ENCODE data around the gene SCGB2B2.
"Not testable (repeated sequence)": the region's sequence is repeated elsewhere in the genome, so short reads cannot be mapped to it uniquely, and the experiment has no call there.

Gene SCGB2B2, protein sequence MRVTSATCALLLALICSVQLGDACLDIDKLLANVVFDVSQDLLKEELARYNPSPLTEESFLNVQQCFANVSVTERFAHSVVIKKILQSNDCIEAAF

DNA sequence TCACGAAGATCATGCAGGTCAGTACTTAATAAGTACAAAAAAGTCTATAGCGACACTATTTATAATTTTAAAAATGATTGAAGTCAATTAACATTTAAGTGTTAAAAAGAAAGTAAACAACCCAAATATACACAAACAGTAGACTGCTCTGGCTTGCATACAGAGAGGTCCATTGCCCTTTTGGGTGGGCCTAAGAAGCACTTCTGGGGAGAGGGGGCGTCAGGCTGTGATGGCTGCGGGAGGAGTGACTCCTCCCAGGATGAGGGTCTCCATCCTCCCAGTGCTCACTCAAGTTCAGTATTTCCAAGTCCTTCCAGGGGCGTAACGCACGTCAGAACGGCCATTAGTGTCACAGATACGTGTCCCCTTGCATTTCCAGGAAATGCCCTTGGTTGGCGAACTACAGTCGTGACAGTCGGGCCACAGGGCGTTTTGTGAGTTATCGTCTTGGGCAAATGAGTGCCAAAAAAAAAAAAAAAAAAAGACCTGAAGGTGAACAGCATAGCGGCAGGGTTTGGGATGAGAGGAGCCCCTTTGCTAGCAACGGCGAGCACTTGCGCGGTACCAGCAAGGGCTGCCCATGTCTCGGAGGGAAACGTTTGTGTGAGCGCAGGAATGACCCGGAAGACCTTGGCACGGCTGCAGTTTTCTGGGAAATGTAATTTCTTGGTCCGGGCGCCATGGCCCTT is at the start of gene SCGB2B2:
Gene SCGB2B2 (minus strand): TSS at position 463 of the 689 bp plus-strand sequence. CDS start 82,596 bp downstream, outside the sequence.
- DNase-seq = peak; percentile 97

DNA sequence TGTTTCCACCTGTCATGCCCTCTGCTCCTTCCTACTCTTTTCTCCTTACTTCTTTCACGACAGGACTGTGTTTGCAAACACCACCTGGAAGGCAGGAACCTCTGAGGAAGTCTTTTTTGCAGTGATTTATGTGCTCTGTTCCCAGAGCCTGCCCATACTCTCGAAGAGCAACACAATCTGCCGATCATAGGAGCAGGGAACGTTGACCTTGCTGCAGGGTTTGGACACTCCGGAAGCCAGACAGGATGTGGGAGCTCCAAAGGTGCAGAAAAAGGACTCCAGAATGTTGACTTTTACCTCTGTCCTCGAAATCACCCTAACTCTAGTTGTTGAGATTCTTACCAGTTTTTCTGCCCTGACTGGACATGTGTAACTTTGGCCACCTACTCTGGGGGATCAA is 48.4 kb upstream of the SCGB2B2 start:
- no peak for DNase-seq

DNA sequence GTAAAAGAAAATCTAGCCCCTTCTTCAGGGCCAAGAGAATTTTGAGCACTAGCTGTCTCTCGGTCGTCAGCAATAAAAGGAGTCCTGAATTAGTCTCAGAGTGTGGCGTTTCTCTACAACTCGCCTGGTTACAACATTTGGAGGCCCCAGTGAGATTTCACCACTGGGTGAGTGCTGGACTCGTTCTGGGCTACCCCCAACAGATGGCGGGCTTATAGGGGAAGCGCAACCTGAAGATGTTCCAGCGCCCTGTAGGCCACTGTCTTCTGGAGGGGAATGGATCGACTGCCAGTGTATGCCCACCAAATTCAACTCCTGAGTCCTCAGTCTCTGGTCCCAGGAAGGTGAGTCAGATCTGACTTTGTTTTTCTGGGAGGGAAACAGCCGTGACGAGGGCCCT is 45.4 kb upstream of the SCGB2B2 start:
- no peak for DNase-seq

DNA sequence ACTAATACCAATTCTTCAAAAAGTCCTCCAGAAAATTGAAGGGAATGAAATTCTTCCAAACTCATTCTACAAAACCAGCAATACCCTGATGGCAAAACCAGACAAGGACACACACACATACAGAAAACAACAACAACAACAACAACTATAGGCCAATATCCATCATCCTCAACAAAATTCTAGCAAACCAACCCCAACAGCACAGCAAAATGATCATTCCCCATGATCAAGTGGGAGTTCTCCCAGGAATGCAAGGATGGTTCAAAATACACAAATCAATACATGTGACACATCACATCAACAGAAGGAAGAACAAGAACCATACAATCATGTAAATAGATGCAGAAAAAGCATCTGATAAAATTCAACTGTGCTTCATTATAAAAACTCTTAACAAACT is 38.4 kb upstream of the SCGB2B2 start:
- no peak for DNase-seq

DNA sequence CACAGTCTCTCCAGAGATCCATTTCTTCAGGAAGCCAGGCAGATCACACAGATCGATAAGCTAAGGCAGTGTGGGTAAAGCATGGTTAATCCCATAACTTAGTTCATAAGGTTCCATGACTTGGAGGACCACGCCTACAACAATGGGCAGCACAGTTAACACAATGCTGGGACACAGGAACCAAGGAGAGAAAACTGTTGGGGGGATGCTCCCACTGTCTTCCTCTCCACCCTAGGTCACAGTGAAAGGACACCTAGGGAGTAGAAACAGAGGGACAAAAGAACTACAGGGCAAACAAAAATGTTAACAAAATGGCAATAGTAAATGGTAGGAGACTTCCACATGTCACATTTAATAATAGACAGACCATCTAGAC is 36.3 kb upstream of the SCGB2B2 start:
- no peak for DNase-seq

DNA sequence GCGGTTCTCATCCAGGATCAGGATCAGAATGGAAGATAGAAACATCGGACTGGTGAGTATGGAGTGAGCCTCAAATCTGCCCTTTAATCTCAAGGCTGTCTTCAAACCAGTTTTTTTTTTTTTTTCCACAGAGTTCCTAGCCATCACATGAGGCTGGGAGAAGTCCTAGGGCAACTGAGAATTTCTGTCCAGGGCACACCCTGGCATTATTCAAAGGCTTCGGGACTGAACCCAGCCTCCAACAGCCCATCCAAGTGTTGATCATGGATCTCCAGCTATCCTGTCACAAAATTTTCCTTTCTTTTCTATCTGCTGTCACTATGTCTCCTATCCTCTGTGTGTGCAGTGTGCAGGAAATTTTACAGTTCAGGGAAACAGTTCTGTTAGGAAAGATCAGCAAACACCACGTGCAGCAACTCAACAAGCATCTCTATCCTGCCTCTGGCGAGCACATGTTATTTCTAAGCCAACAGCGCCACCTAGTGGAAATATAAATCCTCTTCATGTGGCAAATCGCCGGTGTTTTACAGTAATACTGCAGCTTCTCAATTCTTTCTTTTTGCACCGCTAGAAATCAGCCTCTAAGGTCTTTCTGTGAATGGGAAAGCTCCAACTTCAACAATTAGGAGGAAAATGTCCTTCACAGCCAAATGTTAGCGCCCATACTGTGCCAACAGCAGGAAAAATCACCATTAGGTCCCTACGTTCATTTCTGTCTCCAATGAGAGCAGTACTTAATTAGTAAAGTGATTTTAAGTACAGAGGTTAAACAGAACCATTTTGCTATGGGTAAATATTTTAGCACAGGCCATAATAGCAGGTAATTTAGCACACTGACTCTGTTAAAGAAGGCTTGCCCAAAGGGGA is 35.7 kb upstream of the SCGB2B2 start:
- DNase-seq = peak; percentile 21

DNA sequence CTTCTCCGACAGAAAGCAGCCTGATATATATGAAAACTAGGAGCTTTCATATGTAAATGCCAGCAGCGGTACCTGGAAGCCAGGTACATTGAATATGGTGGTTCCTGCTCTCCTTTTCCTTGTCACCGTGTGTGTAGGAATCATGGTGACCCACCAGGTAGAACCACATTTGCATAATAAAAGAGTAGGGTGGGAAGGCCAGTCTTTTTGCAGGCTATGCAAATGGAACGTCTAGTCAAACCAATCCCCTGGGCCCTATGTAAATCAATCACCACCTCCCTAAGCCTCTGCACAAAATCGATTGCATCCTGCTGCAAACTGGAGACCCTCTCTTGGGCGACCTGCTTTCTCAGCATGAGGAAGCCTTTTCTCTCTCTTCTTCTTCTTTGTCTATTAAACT is 34.9 kb upstream of the SCGB2B2 start:
- no peak for DNase-seq

DNA sequence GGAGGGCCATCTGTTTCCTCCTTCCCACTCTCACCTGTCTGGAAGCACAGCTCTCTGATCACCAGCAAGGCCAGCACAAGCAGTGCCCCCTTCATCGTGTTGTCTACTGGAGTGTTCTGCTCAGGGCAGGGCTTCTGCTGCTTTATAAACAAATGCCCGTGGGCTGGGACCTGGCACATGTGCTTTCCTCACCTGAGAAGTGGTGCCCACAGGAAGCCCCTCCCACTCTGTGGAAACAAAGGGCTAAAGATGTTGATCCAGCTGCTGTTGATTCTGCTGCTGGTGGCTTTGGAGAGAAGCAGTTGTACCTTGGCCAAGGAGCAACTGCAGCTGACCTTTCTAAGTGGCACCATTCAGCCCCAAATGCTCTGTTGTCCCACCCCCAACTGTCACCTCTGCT is 30.7 kb upstream of the SCGB2B2 start:
- peak; percentile 10 for DNase-seq

DNA sequence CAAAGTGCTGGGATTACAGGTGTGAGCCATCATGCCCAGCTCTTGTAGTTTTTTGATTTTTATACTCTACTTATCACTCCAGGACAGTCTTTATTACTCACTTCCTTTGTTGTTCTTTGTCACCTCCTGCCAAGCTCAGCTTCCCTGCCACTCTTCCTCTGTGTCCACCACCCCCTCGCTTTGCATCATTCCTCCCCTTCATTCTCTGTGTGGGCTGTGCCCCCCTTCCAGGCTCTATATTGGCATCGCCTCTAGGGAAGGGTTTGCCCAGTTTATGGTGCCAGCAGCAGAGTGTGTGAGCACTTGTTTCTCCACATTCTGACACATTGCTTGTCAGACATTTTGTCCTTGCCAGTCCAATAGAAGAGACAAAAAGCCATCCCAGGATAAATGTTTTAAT is 15.6 kb upstream of the SCGB2B2 start:
- DNase-seq = no peak

DNA sequence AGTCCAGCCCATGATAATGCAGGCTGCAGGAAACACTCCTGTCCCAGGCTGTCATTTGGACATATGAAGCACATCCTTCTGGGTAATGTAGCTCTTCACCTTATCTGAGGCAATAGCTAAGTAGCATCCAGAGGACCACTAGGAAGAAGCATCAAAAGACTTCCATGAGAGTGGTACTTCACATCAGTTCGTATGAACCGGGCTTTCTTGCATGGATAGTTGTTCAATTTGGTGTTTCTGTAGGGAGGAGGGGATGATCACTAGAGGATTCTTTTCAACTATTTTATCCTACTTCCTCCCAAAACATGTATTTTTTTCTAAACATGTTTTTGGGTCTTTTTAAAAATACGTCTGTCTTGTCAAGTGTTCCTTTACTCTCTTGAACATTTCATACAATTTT is 13.4 kb upstream of the SCGB2B2 start:
- no peak for DNase-seq

DNA sequence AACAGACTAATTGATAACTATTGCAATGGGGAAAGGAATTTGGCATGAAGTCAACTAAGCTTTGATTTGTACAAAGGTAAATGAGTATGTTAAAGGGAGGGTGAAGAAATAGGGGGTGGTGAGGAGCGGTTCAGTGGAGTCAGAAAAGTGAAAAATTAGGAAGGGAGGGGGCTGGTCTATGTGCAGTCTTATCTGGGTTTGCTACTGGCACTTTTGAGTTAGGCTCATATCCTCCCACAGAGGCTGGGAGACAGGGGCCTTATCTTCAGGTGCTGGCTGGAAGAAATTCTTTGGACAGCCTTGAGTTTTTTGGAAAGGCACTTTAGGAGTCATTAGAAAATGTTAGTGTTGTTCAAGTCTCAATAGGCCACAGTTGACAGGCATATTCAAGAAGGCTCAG is 11.6 kb upstream of the SCGB2B2 start:
- no peak for DNase-seq

DNA sequence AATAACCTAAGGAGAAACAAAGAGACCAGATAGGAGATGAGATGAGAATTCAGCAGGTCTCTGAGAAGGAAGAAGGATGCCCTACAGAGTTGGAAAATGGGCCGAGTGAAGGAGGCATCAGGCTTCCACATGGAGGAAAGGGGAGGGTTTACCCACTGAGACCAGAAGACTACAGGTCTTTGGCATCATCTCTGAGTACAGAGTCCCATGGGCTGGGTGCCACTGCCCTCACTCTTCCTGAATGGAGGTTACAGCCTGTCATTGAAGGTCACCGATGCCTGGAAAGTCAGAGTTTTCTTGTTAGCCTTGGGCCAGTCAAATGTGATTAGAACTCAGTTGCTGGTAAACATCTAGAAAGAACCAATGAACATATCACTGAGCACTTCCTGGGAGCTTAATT is 10.4 kb upstream of the SCGB2B2 start:
- no peak for DNase-seq

DNA sequence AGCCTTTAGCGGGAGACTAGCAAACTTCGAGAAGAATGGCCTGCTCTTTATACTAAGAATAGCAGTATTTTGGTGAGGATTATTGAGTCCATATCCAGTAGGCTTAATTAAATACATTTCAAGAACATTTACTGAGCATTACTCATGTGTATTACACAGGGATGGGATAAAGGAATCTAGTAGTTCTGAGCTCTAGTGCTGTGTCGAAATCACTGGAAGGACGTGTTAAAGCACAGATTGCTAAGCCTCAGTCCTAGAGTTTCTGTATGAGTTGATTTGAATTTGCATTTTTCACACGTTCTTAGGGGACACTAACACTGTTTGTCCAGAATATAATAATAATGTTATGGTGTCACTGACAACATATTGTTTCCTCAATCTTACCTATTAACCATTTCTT is 9.5 kb upstream of the SCGB2B2 start:
- no peak for DNase-seq

DNA sequence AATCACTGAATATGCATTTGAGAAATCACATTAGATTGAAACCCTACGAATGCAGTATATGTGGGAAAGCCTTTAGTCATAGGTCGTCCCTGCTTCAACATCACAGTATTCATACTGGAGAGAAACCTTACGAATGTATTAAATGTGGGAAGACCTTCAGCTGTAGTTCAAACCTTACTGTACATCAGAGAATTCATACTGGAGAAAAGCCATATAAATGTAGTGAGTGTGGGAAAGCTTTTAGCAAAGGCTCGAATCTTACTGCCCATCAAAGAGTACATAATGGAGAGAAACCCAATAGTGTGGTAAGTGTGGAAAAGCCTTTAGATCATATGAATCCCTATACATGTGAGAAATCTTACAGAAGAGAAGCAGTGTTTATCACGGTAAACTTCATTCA is 8.3 kb upstream of the SCGB2B2 start:
- not testable (repeated sequence) for DNase-seq

DNA sequence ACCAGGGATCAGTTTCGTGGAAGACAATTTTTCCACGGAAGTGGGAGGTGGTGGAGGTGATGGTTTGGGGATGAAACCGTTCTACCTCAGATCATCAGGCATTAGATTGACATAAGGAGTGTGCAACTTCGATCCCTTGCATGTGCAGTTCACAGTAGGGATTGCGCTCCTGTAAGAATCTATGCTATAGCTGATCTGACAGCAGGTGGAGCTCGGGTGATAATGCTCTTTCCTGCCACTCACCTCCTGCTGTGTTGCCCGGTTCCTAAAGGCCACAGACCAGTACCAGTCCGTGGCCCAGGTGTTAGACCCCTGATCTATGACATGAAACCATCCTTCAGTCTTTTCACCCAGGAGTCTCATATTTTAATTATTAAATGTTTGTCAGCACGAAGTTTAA is 4.5 kb upstream of the SCGB2B2 start:
- no peak for DNase-seq

DNA sequence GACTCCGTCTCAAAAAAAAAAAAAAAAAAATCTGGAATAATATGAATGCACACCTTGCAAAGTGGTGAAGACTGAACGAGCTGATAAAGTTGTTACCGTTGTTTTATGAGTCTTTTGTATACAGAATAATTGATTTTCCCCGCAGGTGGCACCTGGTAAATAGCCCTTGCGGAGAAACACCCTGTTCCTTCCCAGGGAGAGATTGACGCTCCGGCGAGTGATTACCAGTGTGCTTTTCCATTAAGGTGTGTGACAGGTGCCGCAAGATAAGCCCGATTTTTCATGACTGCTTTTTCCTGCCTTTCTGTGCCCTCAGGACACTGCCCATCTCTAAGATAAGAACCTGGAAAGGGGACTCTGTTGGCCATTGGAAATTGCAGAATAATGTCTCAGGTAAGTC is 1.5 kb upstream of the SCGB2B2 start:
- no peak for DNase-seq

DNA sequence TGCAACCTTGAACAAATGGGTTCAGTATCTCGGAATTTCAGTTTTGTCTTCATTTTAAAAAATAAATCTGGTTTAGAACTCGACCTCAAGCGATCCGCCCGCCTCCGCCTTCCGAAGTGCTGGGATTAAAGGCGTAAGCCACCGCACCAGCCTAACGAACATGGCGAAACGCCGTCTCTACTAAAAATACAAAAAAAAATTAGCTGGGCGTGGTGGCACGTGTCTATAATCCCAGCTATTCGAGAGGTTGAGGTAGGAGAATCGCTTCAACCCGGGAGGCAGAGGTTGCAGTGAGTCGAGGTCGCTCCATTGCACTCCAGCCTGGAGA is 1.1 kb upstream of the SCGB2B2 start:
- no peak for DNase-seq

DNA sequence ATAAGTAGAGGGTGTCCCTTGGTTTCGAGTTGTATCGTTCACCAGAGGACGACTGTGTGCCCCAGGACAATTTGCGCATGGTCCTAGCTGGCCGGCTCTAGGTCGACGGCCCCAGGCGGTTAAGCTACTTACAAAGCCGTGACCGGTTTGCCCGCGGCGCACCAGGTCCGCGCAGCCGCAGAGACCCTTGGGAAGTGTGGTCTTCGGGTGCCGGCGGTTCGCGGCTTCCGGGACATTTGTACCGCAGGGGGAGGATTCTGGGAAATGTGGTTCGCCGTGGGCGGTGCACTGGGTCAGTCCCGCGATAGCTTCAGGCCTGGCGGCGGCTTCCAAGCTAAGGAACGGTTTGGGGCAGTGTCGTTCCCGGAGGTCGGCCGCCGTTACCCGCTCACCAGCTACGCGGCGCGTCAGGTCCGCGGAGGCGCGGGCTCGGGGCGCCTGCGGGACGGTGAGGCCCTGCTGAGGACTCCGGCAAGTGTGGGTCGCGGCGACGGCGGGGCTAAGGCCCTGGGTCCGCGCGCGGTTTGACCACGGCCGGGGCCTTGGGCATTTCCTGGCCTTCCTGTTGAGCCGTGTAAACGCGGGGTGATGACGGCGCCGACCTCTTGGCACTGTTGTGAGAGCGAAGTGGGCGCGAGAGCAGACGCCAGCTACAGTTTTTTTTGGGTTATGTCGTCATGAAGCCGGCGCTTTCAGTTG is 576 bp upstream of the SCGB2B2 start, which contains the start of gene ZNF302:
Gene ZNF302 (plus strand): TSS at position 293 of the 699 bp plus-strand sequence. CDS start 1,127 bp downstream, outside the sequence.
- DNase-seq = peak; percentile 97

DNA sequence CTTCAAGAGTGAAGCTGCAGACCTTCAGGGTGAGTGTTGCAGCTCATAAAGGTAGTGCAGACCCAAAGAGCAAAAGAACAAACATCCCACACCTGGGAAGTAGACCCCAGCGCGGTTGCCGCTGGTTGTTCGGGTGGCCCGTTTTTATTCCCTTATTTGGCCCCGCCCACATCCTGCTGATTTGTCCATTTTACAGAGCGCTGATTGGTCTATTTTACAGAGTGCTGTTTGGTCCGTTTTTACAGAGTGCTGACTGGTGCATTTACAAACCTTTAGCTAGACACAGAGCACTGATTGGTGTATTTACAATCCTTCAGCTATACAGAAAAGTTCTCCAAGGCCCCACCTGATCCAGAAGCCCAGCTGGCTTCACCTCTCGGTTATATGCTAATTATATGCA is 1.0 kb downstream of the SCGB2B2 start:
- DNase-seq = no peak

DNA sequence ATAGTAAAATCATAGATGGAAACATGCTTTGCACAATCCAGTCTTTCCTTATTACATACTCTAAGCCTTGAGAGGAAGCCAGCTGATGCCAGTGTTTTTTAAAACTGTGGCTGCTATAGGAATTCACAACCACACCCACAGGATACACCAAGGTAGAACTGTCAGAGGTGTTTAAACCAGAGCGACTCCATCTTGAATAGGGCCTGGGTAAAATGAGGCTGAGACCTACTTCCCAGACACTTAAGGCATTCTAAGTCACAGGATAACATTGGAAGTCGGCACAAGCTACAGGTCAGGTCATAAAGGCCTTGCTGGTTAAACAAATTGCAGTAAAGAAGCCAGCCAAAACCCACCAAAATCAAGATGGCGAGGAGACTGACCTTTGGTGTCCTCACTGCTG is 1.7 kb downstream of the SCGB2B2 start:
- no peak for DNase-seq

DNA sequence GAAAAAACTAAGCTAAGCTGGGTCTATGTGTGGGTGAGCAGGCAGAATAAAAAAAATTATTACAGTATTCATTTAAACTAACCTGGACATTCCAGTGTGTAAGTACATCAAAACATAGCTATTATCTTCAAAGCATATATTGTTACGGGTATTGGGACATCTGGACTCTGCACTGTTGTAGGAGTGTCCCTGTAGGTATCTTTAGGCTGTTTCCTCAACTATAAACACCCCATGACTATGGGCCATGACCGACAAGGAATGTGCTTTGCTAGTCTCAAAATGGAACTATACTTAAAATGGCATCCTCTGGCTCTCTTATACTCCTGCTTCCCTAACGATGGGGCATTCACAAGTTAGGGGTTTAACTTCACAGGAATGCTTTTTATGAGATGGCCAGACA is 3.4 kb downstream of the SCGB2B2 start:
- DNase-seq = no peak

DNA sequence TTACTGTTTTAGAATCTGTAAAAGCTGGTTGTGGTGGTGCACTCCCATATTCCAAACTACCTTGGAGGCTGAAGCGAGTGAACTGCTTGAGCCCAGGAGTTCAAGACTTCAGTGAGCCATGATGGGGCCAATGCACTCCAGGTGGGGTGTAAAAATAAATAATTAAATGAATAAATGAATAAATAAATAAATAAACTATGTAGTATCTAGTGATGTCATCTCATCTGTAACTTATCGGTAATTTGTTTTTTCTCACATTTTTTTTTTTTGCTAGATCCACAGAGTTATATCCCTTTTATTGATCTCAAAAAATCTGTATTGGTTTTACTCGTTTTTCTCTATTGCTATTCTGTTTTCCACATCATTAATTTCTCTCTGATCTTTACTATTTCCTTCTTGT is 5.0 kb downstream of the SCGB2B2 start:
- no peak for DNase-seq

DNA sequence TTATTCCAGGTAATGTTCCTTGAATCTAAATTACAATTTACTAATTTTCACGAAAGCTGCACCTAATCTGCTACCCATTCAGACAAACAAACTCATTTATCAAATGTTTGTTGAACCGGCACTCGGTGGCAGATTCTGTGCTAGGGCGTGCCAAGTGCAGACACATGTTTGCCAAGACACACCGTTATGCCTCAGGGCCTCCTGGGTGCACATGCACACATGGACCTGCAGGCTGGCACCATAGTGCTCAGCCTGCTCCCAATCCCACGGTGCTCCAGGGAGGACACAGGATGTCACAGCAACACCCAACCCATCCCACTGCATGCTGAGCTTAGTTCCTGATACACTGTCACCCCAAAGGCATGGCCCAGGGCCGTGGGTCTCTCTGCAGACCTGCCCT is 7.7 kb downstream of the SCGB2B2 start:
- no peak for DNase-seq

DNA sequence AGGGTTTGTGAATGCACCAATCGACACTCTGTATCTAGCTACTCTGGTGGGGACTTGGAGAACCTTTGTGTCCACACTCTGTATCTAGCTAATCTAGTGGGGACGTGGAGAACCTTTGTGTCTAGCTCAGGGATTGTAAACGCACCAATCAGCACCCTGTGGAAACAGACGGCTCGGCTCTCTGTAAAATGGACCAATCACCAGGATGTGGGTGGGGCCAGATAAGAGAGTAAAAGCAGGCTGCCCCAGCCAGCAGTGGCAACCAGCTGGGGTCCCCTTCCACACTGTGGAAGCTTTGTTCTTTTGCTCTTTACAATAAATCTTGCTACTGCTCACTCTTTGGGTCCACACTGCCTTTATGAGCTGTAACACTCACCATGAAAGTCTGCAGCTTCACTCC is 8.3 kb downstream of the SCGB2B2 start:
- DNase-seq = peak; percentile 1

Measured in SHP77 treated with DMSO at 0.1 percent for 48 hours (cell line).